ENCODE measurements around the gene KIFBP. TPM values are rescaled to one million over a fixed set of nuclear protein-coding genes. Genes with fewer than 3 reads are reported as not detected.
"Not testable (repeated sequence)": the region's sequence is repeated elsewhere in the genome, so short reads cannot be mapped to it uniquely, and the experiment has no call there.

Gene KIFBP
- total and polyA plus RNA-seq, 12 donors, result 16.7 to 67.9 (median 51.6) TPM

DNA sequence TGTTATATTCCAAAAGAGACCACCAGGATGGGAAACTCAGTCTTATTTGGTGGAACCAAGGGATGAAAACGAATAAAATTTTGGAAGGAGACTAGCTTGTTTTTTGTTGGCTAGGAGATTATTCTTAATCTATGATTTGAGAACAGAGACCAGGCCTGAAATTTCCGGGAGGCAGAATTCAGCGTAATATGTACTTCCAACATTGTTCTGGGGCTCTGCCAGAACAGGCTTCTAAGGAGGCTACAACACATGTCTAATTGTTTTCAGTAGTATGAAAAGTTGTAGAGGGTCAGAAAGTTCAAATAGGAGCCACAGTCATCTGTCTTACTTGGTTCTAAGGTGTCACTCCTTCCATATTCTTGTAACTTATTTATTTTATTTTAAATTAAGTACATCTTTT, 30.9 kb upstream of the KIFBP start:
- peak overlapping the region in 4 of 10 donors; percentile 90 to 95 (median 91) for H3K27ac ChIP-seq

DNA sequence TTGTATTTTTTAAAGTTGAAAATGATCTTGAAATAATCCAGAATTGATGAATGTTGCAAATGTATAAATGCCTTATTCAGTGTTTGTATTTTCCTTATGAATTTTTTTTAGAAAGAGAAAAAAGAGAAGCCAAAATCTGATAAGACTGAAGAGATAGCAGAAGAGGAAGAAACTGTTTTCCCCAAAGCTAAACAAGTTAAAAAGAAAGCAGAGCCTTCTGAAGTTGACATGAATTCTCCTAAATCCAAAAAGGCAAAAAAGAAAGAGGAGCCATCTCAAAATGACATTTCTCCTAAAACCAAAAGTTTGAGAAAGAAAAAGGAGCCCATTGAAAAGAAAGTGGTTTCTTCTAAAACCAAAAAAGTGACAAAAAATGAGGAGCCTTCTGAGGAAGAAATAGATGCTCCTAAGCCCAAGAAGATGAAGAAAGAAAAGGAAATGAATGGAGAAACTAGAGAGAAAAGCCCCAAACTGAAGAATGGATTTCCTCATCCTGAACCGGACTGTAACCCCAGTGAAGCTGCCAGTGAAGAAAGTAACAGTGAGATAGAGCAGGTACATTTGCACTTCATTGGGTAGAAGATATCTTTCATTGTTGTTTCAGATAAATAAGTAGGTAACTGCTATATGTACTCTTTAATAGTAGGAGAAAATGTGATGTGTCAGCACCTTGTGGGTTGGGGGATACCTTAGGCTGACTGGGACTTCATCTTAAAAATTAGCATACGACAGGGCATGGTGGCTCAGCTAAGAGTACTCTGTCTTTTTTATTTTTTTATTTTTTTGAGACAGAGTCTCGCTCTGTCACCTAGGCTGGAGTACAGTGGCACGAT, 28.7 kb upstream of the KIFBP start:
- intact Hi-C loops (cut with DNase I), result loop anchor here in 1 of 10 donors (10.0 kb wide), 1 partner anchor 205 kb away; no protein-coding TSS in a partner anchor
- H3K27me3 ChIP-seq, result no peaks in the 10 kb centered on the region
- DNase-seq (no peak), ATAC-seq (no peak)
- H3K4me3 ChIP-seq, result peak overlapping the region in 1 of 10 donors; percentile 13
- WGBS, 2 donors, result 92% methylated on average over 4 of the region's 4 CpGs
- peaks cover 3 to 53% (median 22%) of the 10 kb centered on the region in 9 donors for H3K4me1 ChIP-seq
- H3K9me3 ChIP-seq, result no peaks in the 10 kb centered on the region
- peaks cover 0 to 56% (median 41%) of the 10 kb centered on the region in 9 donors for H3K36me3 ChIP-seq
- TF ChIP-seq, protein P1, sequence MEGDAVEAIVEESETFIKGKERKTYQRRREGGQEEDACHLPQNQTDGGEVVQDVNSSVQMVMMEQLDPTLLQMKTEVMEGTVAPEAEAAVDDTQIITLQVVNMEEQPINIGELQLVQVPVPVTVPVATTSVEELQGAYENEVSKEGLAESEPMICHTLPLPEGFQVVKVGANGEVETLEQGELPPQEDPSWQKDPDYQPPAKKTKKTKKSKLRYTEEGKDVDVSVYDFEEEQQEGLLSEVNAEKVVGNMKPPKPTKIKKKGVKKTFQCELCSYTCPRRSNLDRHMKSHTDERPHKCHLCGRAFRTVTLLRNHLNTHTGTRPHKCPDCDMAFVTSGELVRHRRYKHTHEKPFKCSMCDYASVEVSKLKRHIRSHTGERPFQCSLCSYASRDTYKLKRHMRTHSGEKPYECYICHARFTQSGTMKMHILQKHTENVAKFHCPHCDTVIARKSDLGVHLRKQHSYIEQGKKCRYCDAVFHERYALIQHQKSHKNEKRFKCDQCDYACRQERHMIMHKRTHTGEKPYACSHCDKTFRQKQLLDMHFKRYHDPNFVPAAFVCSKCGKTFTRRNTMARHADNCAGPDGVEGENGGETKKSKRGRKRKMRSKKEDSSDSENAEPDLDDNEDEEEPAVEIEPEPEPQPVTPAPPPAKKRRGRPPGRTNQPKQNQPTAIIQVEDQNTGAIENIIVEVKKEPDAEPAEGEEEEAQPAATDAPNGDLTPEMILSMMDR (IDR thresholded peaks at IDR 0.05), result no peak
- peak overlapping the region in 1 of 10 donors; percentile 36 for H3K27ac ChIP-seq

More for the DNA sequence above, 30.9 kb upstream of the KIFBP start:
- intact Hi-C loops (cut with DNase I), result no loop called here
- H3K4me1 ChIP-seq, result peaks cover 3 to 55% (median 22%) of the 10 kb centered on the region in 9 donors
- no peaks in the 10 kb centered on the region for H3K27me3 ChIP-seq
- H3K36me3 ChIP-seq, result peaks cover 0 to 42% (median 20%) of the 10 kb centered on the region in 9 donors
- no peaks in the 10 kb centered on the region for H3K9me3 ChIP-seq
- DNase-seq (no peak), ATAC-seq (no peak)
- H3K4me3 ChIP-seq, result peak overlapping the region in 9 of 10 donors; percentile 59 to 99 (median 91)
- TF ChIP-seq, protein P1 (IDR thresholded peaks at IDR 0.05), result no peak
- WGBS, 2 donors, result 58 to 65% methylated on average over 3 of the region's 3 CpGs

DNA sequence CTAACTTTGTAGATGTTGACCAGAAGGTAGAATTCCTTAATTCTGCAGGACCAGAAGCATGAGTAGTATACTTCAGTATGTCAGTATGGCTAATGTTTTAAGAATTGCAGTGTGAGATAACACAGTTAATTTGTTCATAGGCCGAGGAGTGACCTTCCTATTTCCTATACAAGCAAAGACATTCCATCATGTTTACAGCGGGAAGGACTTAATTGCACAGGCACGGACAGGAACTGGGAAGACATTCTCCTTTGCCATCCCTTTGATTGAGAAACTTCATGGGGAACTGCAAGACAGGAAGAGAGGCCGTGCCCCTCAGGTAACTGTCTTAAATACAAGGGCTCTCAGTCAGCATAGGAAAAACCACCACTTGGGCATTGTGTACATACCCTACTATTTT, 25.5 kb upstream of the KIFBP start:
- intact Hi-C loops (cut with DNase I), result loop anchor here in 1 of 10 donors (10.0 kb wide), 1 partner anchor 208 kb away; no protein-coding TSS in a partner anchor
- DNase-seq, result no peak
- no peak for ATAC-seq
- TF ChIP-seq, protein P1 (IDR thresholded peaks at IDR 0.05), result no peak
- 88 to 90% methylated on average over 4 of the region's 4 CpGs for WGBS, 2 donors
- Histone ChIP-seq H3K4me1 (peaks cover 0 to 33% (median 2%) of the 10 kb centered on the region in 9 donors), H3K27ac (no peak overlapping the region), H3K27me3 (no peaks in the 10 kb centered on the region), H3K4me3 (no peak overlapping the region), H3K9me3 (no peaks in the 10 kb centered on the region), H3K36me3 (peaks cover 0 to 89% (median 72%) of the 10 kb centered on the region in 9 donors)

DNA sequence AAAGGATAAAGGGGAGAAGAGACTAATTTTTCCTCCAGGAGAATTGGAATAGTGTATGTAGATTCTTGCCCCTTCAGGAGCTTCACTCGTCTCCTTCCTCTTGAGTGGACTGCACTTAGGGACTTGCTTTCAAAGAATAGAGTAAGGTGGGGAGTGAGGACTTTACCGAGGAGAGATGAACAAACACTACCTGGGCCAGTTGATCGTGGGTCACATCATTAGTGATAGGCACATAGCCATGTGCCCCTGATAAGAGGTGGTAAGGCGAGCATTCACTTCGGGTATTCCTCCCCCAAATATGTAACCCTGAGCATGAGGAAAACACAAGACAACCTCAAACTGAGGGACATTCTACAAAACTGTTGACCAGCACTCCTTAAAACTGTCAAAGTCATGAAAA, 14.6 kb upstream of the KIFBP start:
- Histone ChIP-seq H3K4me1 (peaks cover 0 to 4% (median 0%) of the 10 kb centered on the region in 9 donors), H3K4me3 (no peak overlapping the region), H3K27me3 (no peaks in the 10 kb centered on the region), H3K9me3 (no peaks in the 10 kb centered on the region), H3K36me3 (peaks cover 0 to 100% (median 68%) of the 10 kb centered on the region in 9 donors), H3K27ac (no peak overlapping the region)
- intact Hi-C loops (cut with DNase I), result no loop called here
- whole genome bisulfite sequencing, 2 donors, result 78 to 79% methylated on average over 5 of the region's 5 CpGs
- ATAC-seq (no peak), DNase-seq (no peak)
- TF ChIP-seq, protein P1 (IDR thresholded peaks at IDR 0.05), result no peak

DNA sequence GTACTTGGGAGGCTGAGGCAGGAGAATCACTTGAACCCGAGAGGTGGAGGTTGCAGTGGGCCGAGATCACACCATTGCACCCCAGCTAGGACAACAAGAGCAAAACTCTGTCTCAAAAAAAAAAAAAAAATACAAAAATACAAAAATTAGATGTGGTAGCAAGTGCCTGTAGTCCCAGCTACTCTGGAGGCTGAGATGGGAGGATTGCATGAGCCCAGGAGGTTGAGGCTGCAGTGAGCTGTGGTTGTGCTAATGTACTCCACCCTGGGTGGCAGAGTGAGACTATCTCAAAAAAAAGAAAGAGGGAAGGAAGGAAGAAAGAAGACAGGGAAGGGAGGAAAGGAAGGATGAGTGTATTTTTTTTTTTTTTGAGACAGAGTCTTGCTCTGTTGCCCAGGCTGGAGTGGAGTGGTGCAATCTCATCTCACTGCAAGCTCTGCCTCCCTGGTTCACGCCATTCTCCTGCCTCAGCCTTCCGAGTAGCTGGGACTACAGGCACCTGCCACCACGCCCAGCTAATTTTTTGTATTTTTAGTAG, 12.6 kb upstream of the KIFBP start:
- H3K27me3 ChIP-seq; H3K4me1 ChIP-seq; H3K9me3 ChIP-seq; ATAC-seq; intact Hi-C loops (cut with DNase I); H3K27ac ChIP-seq; DNase-seq; H3K4me3 ChIP-seq: not testable (repeated sequence)
- H3K36me3 ChIP-seq, result peaks cover 4 to 100% (median 57%) of the 10 kb centered on the region in 9 donors
- WGBS, 2 donors, result 97 to 99% methylated on average over 5 of the region's 5 CpGs

DNA sequence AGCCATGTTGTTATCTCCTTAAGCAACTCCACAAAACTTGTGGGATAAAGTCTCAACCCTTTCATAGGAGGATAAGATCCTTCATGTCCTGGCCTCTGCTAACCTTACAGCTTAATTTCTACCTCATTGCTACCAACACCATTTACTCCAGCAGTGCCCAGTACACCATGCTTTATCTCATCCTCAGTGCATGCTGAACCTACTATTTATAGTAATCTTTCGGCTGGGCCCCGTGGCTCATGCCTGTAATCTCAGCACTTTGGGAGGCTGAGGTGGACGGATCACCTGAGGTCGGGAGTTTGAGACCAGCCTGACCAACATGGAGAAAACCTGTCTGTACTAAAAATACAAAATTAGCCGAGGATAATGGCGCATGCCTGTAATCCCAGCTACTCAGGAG, 8.9 kb upstream of the KIFBP start:
- H3K9me3 ChIP-seq; H3K4me3 ChIP-seq; DNase-seq; H3K27me3 ChIP-seq; H3K4me1 ChIP-seq; intact Hi-C loops (cut with DNase I): not testable (repeated sequence)
- peak overlapping the region in 2 of 10 donors; percentile 28 to 34 for H3K27ac ChIP-seq
- peaks cover 0 to 100% (median 41%) of the 10 kb centered on the region in 9 donors for H3K36me3 ChIP-seq
- peak in 5 of 8 donors; percentile 55 to 85 (median 74) for ATAC-seq
- 58 to 71% methylated on average over 6 of the region's 6 CpGs for WGBS, 2 donors
